Uterus (tissue), 2 donors: ENCODE measurements around the gene DOCK7.

Experiments
- CTCF ChIP-seq, 4 experiments: fragments of 200-600 bp in 2 of 4; fragments of 450-650 bp in 2 of 4; sonication (generic) in 2 of 4; IDR thresholded peaks; one replicate each; pipeline ENCODE4 v1.5.1; 2016 to 2019; ENCODE audit warnings: antibody characterized with exemption in 4 of 4, mild to moderate bottlenecking in 2 of 4, moderate library complexity in 1 of 4
- POLR2A ChIP-seq, 2 donors: fragments of 450-650 bp; IDR thresholded peaks; one replicate each; pipeline ENCODE4 v1.6.1; 2016; ENCODE audit warnings: antibody characterized with exemption in 2 of 2, mild to moderate bottlenecking in 1 of 2, moderate library complexity in 1 of 2

GRCh38 chr1:62706985-62707743 is 19.0 kb upstream of the DOCK7 start:
- no peak for TF ChIP-seq CTCF (IDR thresholded peaks at IDR 0.05)
- TF ChIP-seq POLR2A (IDR thresholded peaks at IDR 0.05) = no peak
